Esophagus squamous epithelium (tissue), 5 donors: ENCODE data around the gene ZNF584. TPM values are rescaled to one million over a fixed set of nuclear protein-coding genes. Genes with fewer than 3 reads are reported as not detected.
A peak's percentile ranks its signal among the peaks of the same experiment; 100 is the strongest.

ENCODE experiments used
- DNase-seq: peaks from one replicate; lab custom pipeline; 2025; lab: John Stamatoyannopoulos, UW
- H3K27ac ChIP-seq, 4 donors: fragments of 200-600 bp; sonication (generic); one replicate each; pipeline ENCODE4 v1.5.1; 2016 to 2019; ENCODE audit warnings: mild to moderate bottlenecking in 1 of 4
- H3K27me3 ChIP-seq, 4 donors: fragments of 200-600 bp; sonication (generic); 1 replicate in 3 of 4; 2 replicates in 1 of 4; pipeline versions ENCODE4 v1.5.1 to v1.6.0; 2017 to 2021; ENCODE audit warnings: antibody characterized with exemption in 1 of 4
- H3K36me3 ChIP-seq, 3 donors: fragments of 200-600 bp; sonication (generic); one replicate each; pipeline ENCODE4 v1.5.1; 2016 to 2019
- H3K4me1 ChIP-seq, 3 donors: fragments of 200-600 bp; sonication (generic); one replicate each; pipeline ENCODE4 v1.5.1; 2017 to 2019
- H3K4me3 ChIP-seq, 4 donors: fragments of 200-600 bp; sonication (generic); 1 replicate in 3 of 4; 2 replicates in 1 of 4; pipeline ENCODE4 v1.5.1; 2016 to 2019; ENCODE audit warnings: mild to moderate bottlenecking in 2 of 4, moderate library complexity in 1 of 4
- H3K9me3 ChIP-seq, 3 donors: fragments of 200-600 bp; sonication (generic); one replicate each; pipeline ENCODE4 v1.5.1; 2016 to 2019
- CTCF ChIP-seq, 6 experiments: fragments of 450-650 bp in 4 of 6; fragments of 200-600 bp in 2 of 6; sonication (generic) in 2 of 6; IDR thresholded peaks; one replicate each; pipeline ENCODE4 v1.5.1; 2016 to 2019; ENCODE audit warnings: antibody characterized with exemption in 6 of 6, mild to moderate bottlenecking in 4 of 6, moderate library complexity in 4 of 6
- POLR2A ChIP-seq, 4 donors: fragments of 450-650 bp; IDR thresholded peaks; one replicate each; pipeline ENCODE4 v1.6.1; 2017; ENCODE audit warnings: antibody characterized with exemption in 4 of 4, mild to moderate bottlenecking in 4 of 4, moderate library complexity in 3 of 4
- WGBS, 2 donors: methylation state at CpG; one replicate each; pipeline ENCODE4 v1.1.5; 2018; 5-methylcytosine and 5-hydroxymethylcytosine counted together
- intact Hi-C: fragments of 100-400 bp; cut with DNase I; formaldehyde crosslinking; loops from one replicate; pipeline ENCODE4 v1.15.0; 2022
- total RNA-seq, 4 donors: library from RNA; depleted of rRNA; stranded (reverse); fragments of >200 nt; gene quantifications; one replicate each; pipeline ENCODE4 v1.1.0, GENCODE V29; 2016
- donor health status: DM: yes; HTN: yes; CAD: no.

The ZNF584 gene
- total RNA-seq, 4 donors from 2014 or later = 8.5 to 13.4 (median 9.4) TPM

- H3K27ac ChIP-seq = peak within 1 kb of the TSS; percentile 97 to 99 (median 98)
- intact Hi-C loops = no loop called here
- H3K36me3 ChIP-seq = peaks cover 0 to 40% (median 7%) of the 10 kb centered on the region in 3 donors
- DNase-seq = peak; percentile 92
- no peaks in the 10 kb centered on the region for H3K9me3 ChIP-seq
- no peaks in the 10 kb centered on the region for H3K27me3 ChIP-seq
- H3K4me3 ChIP-seq = peak within 1 kb of the TSS; percentile 61 to 93 (median 80)
- WGBS, 2 donors = 0 to 1% methylated on average over 13 to 32 of the region's 64 CpGs
- peaks cover 31 to 68% (median 36%) of the 10 kb centered on the region in 3 donors for H3K4me1 ChIP-seq
- TF ChIP-seq CTCF (IDR thresholded peaks at IDR 0.05) (peak in 1 of 6 experiments; percentile 11), POLR2A (IDR thresholded peaks at IDR 0.05) (peak in 3 of 4 donors; percentile 7 to 82 (median 70))
Observed at GRCh38 chr19:58386576-58387337, 21.7 kb upstream of the ZNF584 start, which contains the start of gene RPS5. Gene RPS5, plus strand, starts transcription at chr19:58387269. Its CDS starts 869 bp downstream, at chr19:58388138.

GRCh38 chr19:58387338-58388174 is 20.9 kb upstream of the ZNF584 start:
- H3K27ac ChIP-seq = peak overlapping the region; percentile 97 to 99 (median 98)
- WGBS, 2 donors = 5 to 6% methylated on average over 33 to 36 of the region's 39 CpGs
- H3K27me3 ChIP-seq = no peaks in the 10 kb centered on the region
- TF ChIP-seq CTCF (IDR thresholded peaks at IDR 0.05) = no peak
- TF ChIP-seq POLR2A (IDR thresholded peaks at IDR 0.05) = no peak
- H3K36me3 ChIP-seq = peaks cover 1 to 48% (median 9%) of the 10 kb centered on the region in 3 donors
- H3K4me3 ChIP-seq = peak overlapping the region; percentile 61 to 93 (median 80)
- intact Hi-C loops = no loop called here
- no peak for DNase-seq
- H3K4me1 ChIP-seq = peaks cover 27 to 63% (median 28%) of the 10 kb centered on the region in 3 donors
- H3K9me3 ChIP-seq = no peaks in the 10 kb centered on the region

- TF ChIP-seq CTCF (IDR thresholded peaks at IDR 0.05) (no peak), POLR2A (IDR thresholded peaks at IDR 0.05) (no peak)
- H3K4me1 ChIP-seq = peaks cover 27 to 69% (median 28%) of the 10 kb centered on the region in 3 donors
- WGBS, 2 donors = 58 to 73% methylated on average over 3 of the region's 3 CpGs
- peak overlapping the region; percentile 61 to 93 (median 80) for H3K4me3 ChIP-seq
- peak overlapping the region in 3 of 4 donors; percentile 97 to 99 (median 99) for H3K27ac ChIP-seq
- intact Hi-C loops = no loop called here
- no peak for DNase-seq
- H3K36me3 ChIP-seq = peaks cover 7 to 53% (median 13%) of the 10 kb centered on the region in 3 donors
- no peaks in the 10 kb centered on the region for H3K9me3 ChIP-seq
- no peaks in the 10 kb centered on the region for H3K27me3 ChIP-seq
Observed at GRCh38 chr19:58388175-58388526, 20.3 kb upstream of the ZNF584 start.

- H3K4me1 ChIP-seq = peaks cover 30 to 86% (median 31%) of the 10 kb centered on the region in 3 donors
Observed at GRCh38 chr19:58392945-58393724, 15.3 kb upstream of the ZNF584 start.

More at GRCh38 chr19:58392945-58393724, 15.3 kb upstream of the ZNF584 start:
- Histone ChIP-seq H3K4me3 (no peak overlapping the region), H3K9me3 (no peaks in the 10 kb centered on the region), H3K27me3 (peaks cover 0 to 27% (median 0%) of the 10 kb centered on the region in 4 donors), H3K27ac (peak overlapping the region in 2 of 4 donors; percentile 21 to 27), H3K36me3 (peaks cover 18 to 71% (median 25%) of the 10 kb centered on the region in 3 donors)
- WGBS, 2 donors = 87 to 88% methylated on average over 11 to 15 of the region's 26 CpGs
- TF ChIP-seq CTCF (IDR thresholded peaks at IDR 0.05) (no peak), POLR2A (IDR thresholded peaks at IDR 0.05) (no peak)
- intact Hi-C loops = no loop called here
- no peak for DNase-seq
